Activated CD8-positive, alpha-beta T cell treated with anti-CD3 and anti-CD28 coated beads for 36 hours (primary cell): ENCODE measurements around the gene PDE6A. TPM values are rescaled to one million over a fixed set of nuclear protein-coding genes. Genes with fewer than 3 reads are reported as not detected.

Experiments
- ATAC-seq: fragments of 200-7000 bp; cut with Tn5 transposase; one replicate; pipeline ENCODE4 v1.10.0; 2021; ENCODE audit warnings: mild to moderate bottlenecking, moderate library complexity
- CTCF ChIA-PET: fragments of 350-600 bp; sonication (Branson Sonifier 250); formaldehyde crosslinking; loops from one replicate; lab custom pipeline; 2021; ENCODE audit warnings: antibody characterized with exemption; lab: Charles Lee
- POLR2A ChIA-PET: fragments of 350-600 bp; sonication (Branson Sonifier 250); formaldehyde crosslinking; loops from one replicate; lab custom pipeline; 2021; ENCODE audit warnings: antibody characterized with exemption; lab: Charles Lee
- DNase-seq: peaks from one replicate; pipeline ENCODE4 v3.0.0-alpha.2; 2020
- H3K27ac Mint-ChIP-seq: one replicate; pipeline ENCODE4 v1.8.0; 2021; ENCODE audit warnings: mild to moderate bottlenecking, mixed read lengths
- H3K27me3 Mint-ChIP-seq: one replicate; pipeline ENCODE4 v1.8.0; 2021; ENCODE audit warnings: mixed read lengths
- H3K36me3 Mint-ChIP-seq: one replicate; pipeline ENCODE4 v1.8.0; 2021; ENCODE audit warnings: low read depth, mixed read lengths
- H3K4me1 Mint-ChIP-seq: one replicate; pipeline ENCODE4 v1.8.0; 2021; ENCODE audit warnings: low read depth, mixed read lengths
- H3K4me3 Mint-ChIP-seq: one replicate; pipeline ENCODE4 v1.8.0; 2021; ENCODE audit warnings: mild to moderate bottlenecking, moderate library complexity, mixed read lengths
- H3K9me3 Mint-ChIP-seq: one replicate; pipeline ENCODE4 v1.8.0; 2021; ENCODE audit warnings: mixed read lengths
- intact Hi-C: fragments of 100-400 bp; cut with micrococcal nuclease; formaldehyde crosslinking; loops from one replicate; pipeline ENCODE4 v1.10.0; 2022
- total RNA-seq, 2 experiments: library from RNA; stranded (reverse); gene quantifications; one replicate each; pipeline ENCODE4 v1.2.3, GENCODE V29; 2021
- TF ChIP-seq, protein P1 (sequence below): fragments of 200-600 bp; IDR thresholded peaks from one replicate; pipeline ENCODE4 v1.8.0; 2022; ENCODE audit warnings: antibody characterized with exemption, mild to moderate bottlenecking

Gene PDE6A
- total RNA-seq, 2 experiments from 2014 or later = not detected

GRCh38 chr5:149871471-149871870, 73.1 kb downstream of the PDE6A start:
- intact Hi-C loops = no loop called here
- H3K9me3 Mint-ChIP-seq = no peaks in the 10 kb centered on the region
- H3K4me3 Mint-ChIP-seq = no peak overlapping the region
- ATAC-seq = no peak
- CTCF ChIA-PET = interaction anchor here (1.0 kb wide), 1 partner anchor 10 kb away, joined by 4 read pairs; no protein-coding TSS in a partner anchor
- H3K36me3 Mint-ChIP-seq = no peaks in the 10 kb centered on the region
- no peaks in the 10 kb centered on the region for H3K27me3 Mint-ChIP-seq
- DNase-seq = no peak
- no peaks in the 10 kb centered on the region for H3K4me1 Mint-ChIP-seq
- POLR2A ChIA-PET = no interaction called here
- H3K27ac Mint-ChIP-seq = no peak overlapping the region
- TF ChIP-seq, protein P1, sequence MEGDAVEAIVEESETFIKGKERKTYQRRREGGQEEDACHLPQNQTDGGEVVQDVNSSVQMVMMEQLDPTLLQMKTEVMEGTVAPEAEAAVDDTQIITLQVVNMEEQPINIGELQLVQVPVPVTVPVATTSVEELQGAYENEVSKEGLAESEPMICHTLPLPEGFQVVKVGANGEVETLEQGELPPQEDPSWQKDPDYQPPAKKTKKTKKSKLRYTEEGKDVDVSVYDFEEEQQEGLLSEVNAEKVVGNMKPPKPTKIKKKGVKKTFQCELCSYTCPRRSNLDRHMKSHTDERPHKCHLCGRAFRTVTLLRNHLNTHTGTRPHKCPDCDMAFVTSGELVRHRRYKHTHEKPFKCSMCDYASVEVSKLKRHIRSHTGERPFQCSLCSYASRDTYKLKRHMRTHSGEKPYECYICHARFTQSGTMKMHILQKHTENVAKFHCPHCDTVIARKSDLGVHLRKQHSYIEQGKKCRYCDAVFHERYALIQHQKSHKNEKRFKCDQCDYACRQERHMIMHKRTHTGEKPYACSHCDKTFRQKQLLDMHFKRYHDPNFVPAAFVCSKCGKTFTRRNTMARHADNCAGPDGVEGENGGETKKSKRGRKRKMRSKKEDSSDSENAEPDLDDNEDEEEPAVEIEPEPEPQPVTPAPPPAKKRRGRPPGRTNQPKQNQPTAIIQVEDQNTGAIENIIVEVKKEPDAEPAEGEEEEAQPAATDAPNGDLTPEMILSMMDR = no peak

DNA sequence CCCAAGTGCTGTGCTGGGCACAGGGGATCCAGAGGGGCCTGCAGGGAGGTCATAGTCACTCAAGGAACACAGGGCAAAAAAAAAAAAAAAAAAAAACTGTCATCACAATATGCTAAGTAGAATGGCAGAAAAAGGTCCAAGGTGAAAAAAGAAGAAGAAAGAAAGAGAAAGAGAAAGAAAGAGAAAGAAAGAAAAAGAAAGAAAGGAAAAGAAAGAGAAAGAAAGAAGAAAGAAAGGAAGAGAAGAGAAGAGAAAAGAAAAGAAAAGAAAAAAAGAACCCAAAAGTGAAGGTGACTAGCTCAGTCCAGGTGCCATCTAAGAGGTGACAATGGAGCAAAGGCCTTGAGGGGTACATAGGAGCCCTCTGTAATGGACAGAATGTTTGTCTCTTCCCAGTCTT, 73.9 kb downstream of the PDE6A start:
- no peaks in the 10 kb centered on the region for H3K4me1 Mint-ChIP-seq
- no peaks in the 10 kb centered on the region for H3K9me3 Mint-ChIP-seq
- no peak overlapping the region for H3K4me3 Mint-ChIP-seq
- DNase-seq = no peak
- H3K27ac Mint-ChIP-seq = no peak overlapping the region
- intact Hi-C loops = no loop called here
- POLR2A ChIA-PET = no interaction called here
- CTCF ChIA-PET = interaction anchor here (0.5 to 2.7 kb wide), 3 partner anchors 18 to 306 kb away, joined by 3 to 15 read pairs (median 3); no protein-coding TSS in a partner anchor
- TF ChIP-seq, protein P1 = no peak
- no peak for ATAC-seq
- H3K36me3 Mint-ChIP-seq = no peaks in the 10 kb centered on the region
- no peaks in the 10 kb centered on the region for H3K27me3 Mint-ChIP-seq

- TF ChIP-seq, protein P1 = no peak
- no peaks in the 10 kb centered on the region for H3K27me3 Mint-ChIP-seq
- no peak overlapping the region for H3K27ac Mint-ChIP-seq
- ChIA-PET CTCF (interaction anchor here (0.5 to 2.7 kb wide), 3 partner anchors 18 to 305 kb away, joined by 3 to 15 read pairs (median 3); no protein-coding TSS in a partner anchor), POLR2A (no interaction called here)
- no peaks in the 10 kb centered on the region for H3K36me3 Mint-ChIP-seq
- H3K4me1 Mint-ChIP-seq = no peaks in the 10 kb centered on the region
- no peak for DNase-seq
- no peak for ATAC-seq
- H3K4me3 Mint-ChIP-seq = no peak overlapping the region
- H3K9me3 Mint-ChIP-seq = no peaks in the 10 kb centered on the region
- intact Hi-C loops = no loop called here
These were observed 74.4 kb downstream of the PDE6A start for GRCh38 chr5:149870232-149870631.

GRCh38 chr5:149869411-149869821, 75.2 kb downstream of the PDE6A start:
- no peaks in the 10 kb centered on the region for H3K9me3 Mint-ChIP-seq
- ATAC-seq (no peak), DNase-seq (no peak)
- H3K36me3 Mint-ChIP-seq = no peaks in the 10 kb centered on the region
- intact Hi-C loops = no loop called here
- TF ChIP-seq, protein P1 = no peak
- no peak overlapping the region for H3K27ac Mint-ChIP-seq
- no peaks in the 10 kb centered on the region for H3K4me1 Mint-ChIP-seq
- no peak overlapping the region for H3K4me3 Mint-ChIP-seq
- ChIA-PET CTCF (interaction anchor here (1.7 to 2.7 kb wide), 2 partner anchors 17 to 121 kb away, joined by 3 to 15 read pairs; no protein-coding TSS in a partner anchor), POLR2A (no interaction called here)
- no peaks in the 10 kb centered on the region for H3K27me3 Mint-ChIP-seq

DNA sequence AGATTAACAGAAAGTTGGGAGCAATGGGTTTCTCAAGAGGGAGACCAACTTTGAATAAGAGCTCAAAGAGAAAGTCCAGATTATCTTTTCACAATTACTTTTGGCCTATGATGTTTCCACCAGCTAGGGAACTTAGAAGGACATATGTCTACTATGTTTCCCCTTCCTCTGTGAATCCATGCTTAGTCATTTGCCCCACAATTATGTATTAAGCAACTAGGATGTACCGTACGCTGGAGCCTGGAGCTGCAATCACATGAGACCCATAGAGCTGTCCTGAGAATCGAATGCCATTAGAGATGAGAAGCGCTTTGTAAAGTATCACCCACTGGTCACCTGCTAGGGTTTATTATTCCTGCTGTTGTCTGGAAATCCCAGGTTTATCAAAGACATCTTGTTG, 78.8 kb downstream of the PDE6A start:
- no peaks in the 10 kb centered on the region for H3K36me3 Mint-ChIP-seq
- intact Hi-C loops = no loop called here
- POLR2A ChIA-PET = no interaction called here

More for the DNA sequence above, 78.8 kb downstream of the PDE6A start:
- H3K27me3 Mint-ChIP-seq = no peaks in the 10 kb centered on the region
- CTCF ChIA-PET = interaction anchor here (0.8 to 3.6 kb wide), 5 partner anchors 13 to 96 kb away, joined by 3 to 29 read pairs (median 5); no protein-coding TSS in a partner anchor
- H3K9me3 Mint-ChIP-seq = no peaks in the 10 kb centered on the region
- DNase-seq (no peak), ATAC-seq (no peak)
- TF ChIP-seq, protein P1 = no peak
- H3K4me1 Mint-ChIP-seq = peaks cover 12% of the 10 kb centered on the region
- H3K4me3 Mint-ChIP-seq = no peak overlapping the region
- H3K27ac Mint-ChIP-seq = no peak overlapping the region
